Endothelial cell of umbilical vein (primary cell): ENCODE measurements around the gene SNRNP200.

Experiments
- CTCF ChIP-seq, 2 donors: IDR thresholded peaks; 1 replicate in 1 of 2; 2 replicates in 1 of 2; pipeline ENCODE4 v1.5.1; 2011; ENCODE audit warnings: low read length in 2 of 2, mild to moderate bottlenecking in 2 of 2, moderate library complexity in 2 of 2, control low read depth in 1 of 2, inconsistent platforms in 1 of 2, low read depth in 1 of 2; ENCODE audit not compliant: insufficient read depth in 1 of 2; ENCODE audit errors: extremely low read depth in 1 of 2
- EZH2 ChIP-seq: IDR thresholded peaks from 2 replicates; pipeline ENCODE4 v1.6.1; 2012; ENCODE audit warnings: borderline replicate concordance, low read depth, mild to moderate bottlenecking, moderate library complexity, low read length, inconsistent platforms; ENCODE audit not compliant: severe bottlenecking

- no peak for TF ChIP-seq CTCF (IDR thresholded peaks at IDR 0.05; ENCODE audit: extremely low read depth in 1 of 2, insufficient read depth in 1 of 2, low read depth in 1 of 2, low read length in 2 of 2)
- no peak for TF ChIP-seq EZH2
Measured at GRCh38 chr2:96249654-96250053, 55.7 kb downstream of the SNRNP200 start.
